ENCODE results near the gene UBA3. TPM values are rescaled to one million over a fixed set of nuclear protein-coding genes. Genes with fewer than 3 reads are reported as not detected.

Gene UBA3
- total and polyA plus RNA-seq, 2 of the 13 experiments (the other 11 are each of a cell fraction or from before 2014, with no cell fraction given) = 40.7 to 49.0 TPM

- no peak; the same call in 1 of the 2 replicates for TF ChIP-seq ZBTB4 (CRISPR knock-in tag; IDR thresholded peaks at IDR 0.05; ENCODE audit: borderline replicate concordance)
- peak; percentile 96 for TF ChIP-seq TFAP4 (IDR thresholded peaks at IDR 0.05; ENCODE audit: borderline replicate concordance, low read depth)
- no peak for TF ChIP-seq AHDC1 (CRISPR knock-in tag; IDR thresholded peaks at IDR 0.05; ENCODE audit: borderline replicate concordance)
- no peak for TF ChIP-seq ZFP62 (CRISPR knock-in tag; IDR thresholded peaks at IDR 0.05)
- TF ChIP-seq GABPB1 (CRISPR knock-in tag; IDR thresholded peaks at IDR 0.05) = peak; percentile 93
- 0 out of 2 replicates have a peak, but pooled peaks have one; percentile 58 for TF ChIP-seq ZNF224 (CRISPR knock-in tag; IDR thresholded peaks at IDR 0.05)
- TF ChIP-seq ZMYM4 (CRISPR knock-in tag; IDR thresholded peaks at IDR 0.05) = peak; percentile 54; the same call in 1 of the 2 replicates
- TF ChIP-seq TOPORS (CRISPR knock-in tag; IDR thresholded peaks at IDR 0.05) = peak; percentile 65; the same call in 1 of the 2 replicates
- TF ChIP-seq ATF4 (CRISPR knock-in tag; IDR thresholded peaks at IDR 0.05) = no peak
- 0 out of 2 replicates have a peak, but pooled peaks have one; percentile 51 for TF ChIP-seq ZNF335 (CRISPR knock-in tag; IDR thresholded peaks at IDR 0.05)
- TF ChIP-seq POGZ (CRISPR knock-in tag; IDR thresholded peaks at IDR 0.05) = 0 out of 2 replicates have a peak, but pooled peaks have one; percentile 49
- TF ChIP-seq REPIN1 (CRISPR knock-in tag; IDR thresholded peaks at IDR 0.05; ENCODE audit: borderline replicate concordance, low read depth) = peak; percentile 20; the same call in 1 of the 2 replicates
- TF ChIP-seq ZC3H4 (CRISPR knock-in tag; IDR thresholded peaks at IDR 0.05; ENCODE audit: borderline replicate concordance) = no peak
- peak; percentile 77 for TF ChIP-seq AGO2 (optimal IDR thresholded peaks at IDR 0.05; ENCODE audit: low read depth, low read length)
- no peak for TF ChIP-seq ZNF644 (CRISPR knock-in tag; IDR thresholded peaks at IDR 0.05; ENCODE audit: low read depth)
Measured at GRCh38 chr3:69051756-69052471, 28.3 kb downstream of the UBA3 start, which contains the start of gene TMF1 (continued).
